Measurements from ENCODE around the gene BEND7. TPM values are rescaled to one million over a fixed set of nuclear protein-coding genes. Genes with fewer than 3 reads are reported as not detected.

The BEND7 gene
- total and polyA plus RNA-seq, 8 donors = 4.6 to 32.1 (median 21.0) TPM

GRCh38 chr10:13518076-13518692, 10.6 kb downstream of the BEND7 start:
- H3K9me3 ChIP-seq = no peaks in the 10 kb centered on the region
- H3K4me3 ChIP-seq = no peak overlapping the region
- DNase-seq = peak in 1 of 2 donors; percentile 64
- H3K36me3 ChIP-seq = peaks cover 0 to 38% (median 30%) of the 10 kb centered on the region in 4 donors
- no peaks in the 10 kb centered on the region for H3K27me3 ChIP-seq
- TF ChIP-seq CTCF (IDR thresholded peaks at IDR 0.05) = peak in 3 of 7 experiments; percentile 17 to 24 (median 21)
- TF ChIP-seq POLR2A (IDR thresholded peaks at IDR 0.05) = no peak
- intact Hi-C loops (cut with DNase I; ENCODE audit: low total_unique reads) = no loop called here
- H3K27ac ChIP-seq = no peak overlapping the region
- 59 to 75% (median 63%) methylated on average over 8 of the region's 8 CpGs for WGBS, 5 donors
- peaks cover 0 to 16% (median 0%) of the 10 kb centered on the region in 4 donors for H3K4me1 ChIP-seq

- peaks cover 0 to 16% (median 0%) of the 10 kb centered on the region in 4 donors for H3K4me1 ChIP-seq
- H3K27me3 ChIP-seq = no peaks in the 10 kb centered on the region
- H3K9me3 ChIP-seq = no peaks in the 10 kb centered on the region
- H3K4me3 ChIP-seq = no peak overlapping the region
- H3K36me3 ChIP-seq = peaks cover 0 to 38% (median 26%) of the 10 kb centered on the region in 4 donors
- no peak overlapping the region for H3K27ac ChIP-seq
- no peak for DNase-seq
- intact Hi-C loops (cut with DNase I; ENCODE audit: low total_unique reads) = no loop called here
- TF ChIP-seq POLR2A (IDR thresholded peaks at IDR 0.05) (no peak), POLR2AphosphoS5 (IDR thresholded peaks at IDR 0.05) (no peak), EP300 (IDR thresholded peaks at IDR 0.05) (no peak), CTCF (IDR thresholded peaks at IDR 0.05) (no peak)
- 80 to 93% (median 89%) methylated on average over 10 of the region's 10 CpGs for WGBS, 5 donors
Observed at GRCh38 chr10:13517675-13518074, 11.1 kb downstream of the BEND7 start.

GRCh38 chr10:13516176-13516575, 12.6 kb downstream of the BEND7 start:
- Histone ChIP-seq H3K4me3 (no peak overlapping the region), H3K4me1 (peaks cover 0 to 12% (median 0%) of the 10 kb centered on the region in 4 donors), H3K9me3 (no peaks in the 10 kb centered on the region), H3K27me3 (no peaks in the 10 kb centered on the region), H3K36me3 (peaks cover 0 to 30% (median 17%) of the 10 kb centered on the region in 4 donors), H3K27ac (no peak overlapping the region)
- intact Hi-C loops (cut with DNase I; ENCODE audit: low total_unique reads) = no loop called here
- no peak for DNase-seq
- 87 to 92% (median 89%) methylated on average over 13 of the region's 13 CpGs for WGBS, 5 donors
- TF ChIP-seq EP300 (IDR thresholded peaks at IDR 0.05) (no peak), CTCF (IDR thresholded peaks at IDR 0.05) (no peak), POLR2A (IDR thresholded peaks at IDR 0.05) (no peak), POLR2AphosphoS5 (IDR thresholded peaks at IDR 0.05) (no peak)

GRCh38 chr10:13515467-13515866, 13.3 kb downstream of the BEND7 start:
- no peaks in the 10 kb centered on the region for H3K9me3 ChIP-seq
- DNase-seq = no peak
- intact Hi-C loops (cut with DNase I; ENCODE audit: low total_unique reads) = no loop called here
- H3K27me3 ChIP-seq = no peaks in the 10 kb centered on the region
- no peak overlapping the region for H3K27ac ChIP-seq
- peaks cover 0 to 23% (median 15%) of the 10 kb centered on the region in 4 donors for H3K36me3 ChIP-seq
- H3K4me3 ChIP-seq = no peak overlapping the region
- peaks cover 0 to 8% (median 0%) of the 10 kb centered on the region in 4 donors for H3K4me1 ChIP-seq
- no peak for TF ChIP-seq EP300 (IDR thresholded peaks at IDR 0.05)
- no peak for TF ChIP-seq POLR2A (IDR thresholded peaks at IDR 0.05)
- TF ChIP-seq POLR2AphosphoS5 (IDR thresholded peaks at IDR 0.05) = no peak
- no peak for TF ChIP-seq CTCF (IDR thresholded peaks at IDR 0.05)
- WGBS, 5 donors = 82 to 93% (median 89%) methylated on average over 5 of the region's 5 CpGs

All from stomach (tissue), 9 donors.